Measurements from ENCODE around the gene CLDN25. TPM values are rescaled to one million over a fixed set of nuclear protein-coding genes. Genes with fewer than 3 reads are reported as not detected.

Gene CLDN25
- polyA plus RNA-seq, 1 donor from 2014 or later, result not detected

GRCh38 chr11:113773092-113773415, 6.5 kb upstream of the CLDN25 start:
- Histone ChIP-seq H3F3A (ENCODE audit: insufficient read depth, low read length, poor library complexity, severe bottlenecking) (no peaks in the 10 kb centered on the region), H3K9me3 (ENCODE audit: low read length) (no peaks in the 10 kb centered on the region), H3K4me2 (ENCODE audit: low read length) (peak overlapping the region; percentile 60), H4K20me1 (ENCODE audit: insufficient read depth) (no peaks in the 10 kb centered on the region), H3K9me2 (ENCODE audit: insufficient read depth, low read length) (no peaks in the 10 kb centered on the region), H3K27ac (ENCODE audit: low read length) (peak overlapping the region; percentile 6), H3K27me3 (ENCODE audit: insufficient read depth, low read depth, low read length) (no peaks in the 10 kb centered on the region), H3K36me3 (ENCODE audit: insufficient read depth, low read length) (no peaks in the 10 kb centered on the region), H2AFZ (ENCODE audit: low read depth, low read length) (peak overlapping the region; percentile 73), H3K79me2 (replicated peaks; ENCODE audit: insufficient read depth, low read length) (peaks cover 17% of the 10 kb centered on the region), H3K9ac (ENCODE audit: low read length) (peak overlapping the region; percentile 71), H3K4me3 (ENCODE audit: low read length) (peak overlapping the region; percentile 69)
- TF ChIP-seq RAD21 (conservative IDR thresholded peaks at IDR 0.05), result no peak
- no peak for TF ChIP-seq CTCF (IDR thresholded peaks at IDR 0.05; ENCODE audit: poor library complexity, severe bottlenecking)
- TF ChIP-seq TAF1 (IDR thresholded peaks at IDR 0.05; ENCODE audit: low read depth), result no peak
- no peak for TF ChIP-seq SMC3 (conservative IDR thresholded peaks at IDR 0.05; ENCODE audit: poor library complexity)

GRCh38 chr11:113773416-113774173, 6.0 kb upstream of the CLDN25 start, which contains the start of gene ZW10:
ZW10 (minus strand) TSS chr11:113773692; CDS start chr11:113773666, 26 bp downstream.
- Histone ChIP-seq H3K27ac (ENCODE audit: low read length) (peak within 1 kb of the TSS; percentile 6), H3K4me2 (ENCODE audit: low read length) (peak within 1 kb of the TSS; percentile 66), H3K36me3 (ENCODE audit: insufficient read depth, low read length) (no peaks in the 10 kb centered on the region), H3K4me3 (ENCODE audit: low read length) (peak within 1 kb of the TSS; percentile 69), H4K20me1 (ENCODE audit: insufficient read depth) (no peaks in the 10 kb centered on the region), H3K9me3 (ENCODE audit: low read length) (no peaks in the 10 kb centered on the region), H2AFZ (ENCODE audit: low read depth, low read length) (peak within 1 kb of the TSS; percentile 73), H3K9ac (ENCODE audit: low read length) (peak within 1 kb of the TSS; percentile 71), H3F3A (ENCODE audit: insufficient read depth, low read length, poor library complexity, severe bottlenecking) (no peaks in the 10 kb centered on the region), H3K27me3 (ENCODE audit: insufficient read depth, low read depth, low read length) (no peaks in the 10 kb centered on the region), H3K79me2 (replicated peaks; ENCODE audit: insufficient read depth, low read length) (peaks cover 17% of the 10 kb centered on the region), H3K9me2 (ENCODE audit: insufficient read depth, low read length) (no peaks in the 10 kb centered on the region)
- TF ChIP-seq TAF1 (IDR thresholded peaks at IDR 0.05; ENCODE audit: low read depth), result no peak
- TF ChIP-seq RAD21 (conservative IDR thresholded peaks at IDR 0.05), result peak; percentile 61
- peak; percentile 76 for TF ChIP-seq SMC3 (conservative IDR thresholded peaks at IDR 0.05; ENCODE audit: poor library complexity)
- no peak for TF ChIP-seq REST (IDR thresholded peaks at IDR 0.05; ENCODE audit: borderline replicate concordance)
- peak; percentile 28 for TF ChIP-seq POLR2AphosphoS5 (IDR thresholded peaks at IDR 0.05)
- peak; percentile 43 for TF ChIP-seq EP300 (conservative IDR thresholded peaks at IDR 0.05; ENCODE audit: poor library complexity, severe bottlenecking)
- TF ChIP-seq MXI1 (conservative IDR thresholded peaks at IDR 0.05; ENCODE audit: poor library complexity, severe bottlenecking), result peak; percentile 93
- peak; percentile 98 for TF ChIP-seq CTCF (IDR thresholded peaks at IDR 0.05; ENCODE audit: poor library complexity, severe bottlenecking)

All from neural cell (in vitro differentiated cells).